Skeletal muscle tissue (tissue), 4 donors: ENCODE measurements around the gene CCDC184. TPM values are rescaled to one million over a fixed set of nuclear protein-coding genes. Genes with fewer than 3 reads are reported as not detected.
A peak's percentile ranks its signal among the peaks of the same experiment; 100 is the strongest.
"Not testable (repeated sequence)": the region's sequence is repeated elsewhere in the genome, so short reads cannot be mapped to it uniquely, and the experiment has no call there.

Experiments
- H3K27ac ChIP-seq: one replicate; pipeline ENCODE4 v1.7.0; 2013; ENCODE audit warnings: mild to moderate bottlenecking, low read depth, low read length, inconsistent platforms
- H3K27me3 ChIP-seq, 3 donors: one replicate each; pipeline ENCODE4 v1.7.0; 2013; ENCODE audit warnings: low read length in 3 of 3; ENCODE audit not compliant: control insufficient read depth in 3 of 3, insufficient read depth in 3 of 3
- H3K36me3 ChIP-seq, 3 donors: one replicate each; pipeline ENCODE4 v1.7.0; 2013; ENCODE audit warnings: low read length in 3 of 3; ENCODE audit not compliant: control insufficient read depth in 3 of 3, insufficient read depth in 3 of 3
- H3K4me1 ChIP-seq, 3 donors: one replicate each; pipeline ENCODE4 v1.7.0; 2013; ENCODE audit warnings: low read length in 3 of 3, mild to moderate bottlenecking in 3 of 3; ENCODE audit not compliant: control insufficient read depth in 3 of 3, insufficient read depth in 3 of 3
- H3K4me3 ChIP-seq, 3 donors: one replicate each; pipeline ENCODE4 v1.7.0; 2013; ENCODE audit warnings: low read length in 3 of 3
- H3K9ac ChIP-seq, 3 donors: one replicate each; pipeline ENCODE4 v1.7.0; 2013; ENCODE audit warnings: low read length in 3 of 3, mild to moderate bottlenecking in 3 of 3, moderate library complexity in 2 of 3, low read depth in 1 of 3
- H3K9me3 ChIP-seq, 3 donors: one replicate each; pipeline ENCODE4 v1.7.0; 2013; ENCODE audit warnings: low read length in 3 of 3; ENCODE audit not compliant: control insufficient read depth in 3 of 3
- total RNA-seq: library from RNA; depleted of rRNA; stranded (reverse); fragments of >200 nt; gene quantifications from one replicate; pipeline ENCODE4 v1.2.3, GENCODE V29; 2014
- donor health status: Osteomylitis.

The CCDC184 gene
- total RNA-seq, 1 donor from 2014 or later = 0.52 TPM

- no peaks in the 10 kb centered on the region for H3K27me3 ChIP-seq
- peak overlapping the region; percentile 99 for H3K27ac ChIP-seq
- H3K36me3 ChIP-seq = peaks cover 2 to 10% (median 5%) of the 10 kb centered on the region in 3 donors
- H3K4me1 ChIP-seq = peaks cover 14 to 28% (median 16%) of the 10 kb centered on the region in 3 donors
- peak overlapping the region; percentile 96 to 98 (median 97) for H3K4me3 ChIP-seq
- H3K9me3 ChIP-seq = no peaks in the 10 kb centered on the region
- peak overlapping the region; percentile 100 for H3K9ac ChIP-seq
Measured at GRCh38 chr12:48199774-48200221, 16.4 kb downstream of the CCDC184 start.

- Histone ChIP-seq H3K36me3 (peaks cover 2 to 18% (median 10%) of the 10 kb centered on the region in 3 donors), H3K4me1 (peaks cover 14 to 28% (median 16%) of the 10 kb centered on the region in 3 donors), H3K27me3 (no peaks in the 10 kb centered on the region), H3K27ac (no peak overlapping the region), H3K9ac (no peak overlapping the region), H3K9me3 (no peaks in the 10 kb centered on the region), H3K4me3 (no peak overlapping the region)
Measured at GRCh38 chr12:48201091-48201490, 17.6 kb downstream of the CCDC184 start.

GRCh38 chr12:48201516-48201915 is 18.1 kb downstream of the CCDC184 start:
- peaks cover 2 to 18% (median 11%) of the 10 kb centered on the region in 3 donors for H3K36me3 ChIP-seq
- no peaks in the 10 kb centered on the region for H3K27me3 ChIP-seq
- no peak overlapping the region for H3K27ac ChIP-seq
- H3K4me1 ChIP-seq = peaks cover 14 to 28% (median 16%) of the 10 kb centered on the region in 3 donors
- H3K9me3 ChIP-seq = peaks cover 0 to under 1% (median under 1%) of the 10 kb centered on the region in 3 donors
- H3K9ac ChIP-seq = no peak overlapping the region
- H3K4me3 ChIP-seq = no peak overlapping the region

- Histone ChIP-seq H3K9ac (no peak overlapping the region), H3K27ac (no peak overlapping the region), H3K36me3 (peaks cover 2 to 18% (median 13%) of the 10 kb centered on the region in 3 donors), H3K27me3 (no peaks in the 10 kb centered on the region), H3K4me1 (peaks cover 9 to 25% (median 11%) of the 10 kb centered on the region in 3 donors), H3K9me3 (peaks cover 0 to 7% (median 3%) of the 10 kb centered on the region in 3 donors), H3K4me3 (no peak overlapping the region)
Measured at GRCh38 chr12:48202766-48203165, 19.3 kb downstream of the CCDC184 start.

- Histone ChIP-seq H3K4me1 (peaks cover 9 to 22% (median 11%) of the 10 kb centered on the region in 3 donors), H3K9ac (no peak within 1 kb of the TSS), H3K9me3 (peaks cover 0 to 7% (median 3%) of the 10 kb centered on the region in 3 donors), H3K4me3 (no peak within 1 kb of the TSS), H3K36me3 (peaks cover 2 to 18% (median 13%) of the 10 kb centered on the region in 3 donors), H3K27ac (no peak within 1 kb of the TSS), H3K27me3 (no peaks in the 10 kb centered on the region)
Measured at GRCh38 chr12:48203192-48203591, 19.7 kb downstream of the CCDC184 start, which contains the start of gene OR10AD1. Gene OR10AD1, minus strand, starts transcription at chr12:48203292. Its CDS starts 0 bp downstream, at chr12:48203292.

- H3K4me1 ChIP-seq, H3K27me3 ChIP-seq, H3K9me3 ChIP-seq, H3K4me3 ChIP-seq, H3K9ac ChIP-seq, H3K27ac ChIP-seq: not testable (repeated sequence)
- peaks cover 0 to 12% (median 11%) of the 10 kb centered on the region in 3 donors for H3K36me3 ChIP-seq
Measured at GRCh38 chr12:48209495-48209894, 26.1 kb downstream of the CCDC184 start.

GRCh38 chr12:48216785-48217184 is 33.3 kb downstream of the CCDC184 start:
- peaks cover 0 to 4% (median 0%) of the 10 kb centered on the region in 3 donors for H3K4me1 ChIP-seq
- H3K4me3 ChIP-seq = no peak overlapping the region
- H3K27ac ChIP-seq = no peak overlapping the region
- H3K36me3 ChIP-seq = no peaks in the 10 kb centered on the region
- H3K9ac ChIP-seq = no peak overlapping the region
- no peaks in the 10 kb centered on the region for H3K9me3 ChIP-seq
- peaks cover 0 to 3% (median 0%) of the 10 kb centered on the region in 3 donors for H3K27me3 ChIP-seq

- no peak overlapping the region for H3K4me3 ChIP-seq
- H3K36me3 ChIP-seq = no peaks in the 10 kb centered on the region
- no peak overlapping the region for H3K27ac ChIP-seq
- no peak overlapping the region for H3K9ac ChIP-seq
- no peaks in the 10 kb centered on the region for H3K27me3 ChIP-seq
- H3K4me1 ChIP-seq = no peaks in the 10 kb centered on the region
- H3K9me3 ChIP-seq = no peaks in the 10 kb centered on the region
Measured at GRCh38 chr12:48219631-48220030, 36.2 kb downstream of the CCDC184 start.

- no peaks in the 10 kb centered on the region for H3K9me3 ChIP-seq
- no peaks in the 10 kb centered on the region for H3K27me3 ChIP-seq
- H3K4me1 ChIP-seq = no peaks in the 10 kb centered on the region
- no peaks in the 10 kb centered on the region for H3K36me3 ChIP-seq
- no peak overlapping the region for H3K4me3 ChIP-seq
- no peak overlapping the region for H3K27ac ChIP-seq
- no peak overlapping the region for H3K9ac ChIP-seq
Measured at GRCh38 chr12:48220701-48221100, 37.3 kb downstream of the CCDC184 start.

GRCh38 chr12:48221645-48222044 is 38.2 kb downstream of the CCDC184 start:
- Histone ChIP-seq H3K9ac (no peak overlapping the region), H3K36me3 (no peaks in the 10 kb centered on the region), H3K4me1 (no peaks in the 10 kb centered on the region), H3K27me3 (no peaks in the 10 kb centered on the region), H3K4me3 (no peak overlapping the region), H3K9me3 (no peaks in the 10 kb centered on the region), H3K27ac (no peak overlapping the region)
